HG02852 (cell line): ENCODE measurements around the gene SPAAR.
"Not testable (repeated sequence)": the region's sequence is repeated elsewhere in the genome, so short reads cannot be mapped to it uniquely, and the experiment has no call there.

ENCODE experiments used
- ATAC-seq: cut with Tn5 transposase; IDR thresholded peaks from one replicate; pipeline ENCODE4 v1.9.1; 2021; ENCODE audit warnings: mild to moderate bottlenecking, moderate library complexity; ENCODE audit not compliant: unreplicated experiment

SPAAR gene, protein sequence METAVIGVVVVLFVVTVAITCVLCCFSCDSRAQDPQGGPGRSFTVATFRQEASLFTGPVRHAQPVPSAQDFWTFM

DNA sequence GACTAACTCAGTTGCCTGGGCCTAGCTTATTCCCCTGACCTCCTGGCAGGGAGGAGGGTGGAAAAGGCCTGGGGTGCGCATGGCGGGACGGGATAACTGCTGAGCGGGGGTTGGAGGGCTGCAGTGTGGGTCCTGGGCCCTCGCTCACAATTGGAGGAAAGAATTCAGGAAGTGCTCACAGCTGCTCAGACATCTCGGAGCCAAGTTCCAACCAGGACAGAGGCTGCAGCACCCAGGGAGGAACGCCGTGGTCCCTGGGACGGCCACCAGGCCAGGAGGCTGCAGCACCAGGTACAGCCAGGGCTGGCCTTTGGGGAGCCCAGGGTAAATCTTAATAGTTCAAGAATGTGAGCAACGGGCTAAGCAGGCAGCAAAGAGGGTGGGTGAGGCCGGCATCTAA, at the start of gene SPAAR:
Gene SPAAR (plus strand): TSS at position 217 of the 400 bp plus-strand sequence. CDS start 974 bp downstream, outside the sequence.
- ATAC-seq, result no peak

DNA sequence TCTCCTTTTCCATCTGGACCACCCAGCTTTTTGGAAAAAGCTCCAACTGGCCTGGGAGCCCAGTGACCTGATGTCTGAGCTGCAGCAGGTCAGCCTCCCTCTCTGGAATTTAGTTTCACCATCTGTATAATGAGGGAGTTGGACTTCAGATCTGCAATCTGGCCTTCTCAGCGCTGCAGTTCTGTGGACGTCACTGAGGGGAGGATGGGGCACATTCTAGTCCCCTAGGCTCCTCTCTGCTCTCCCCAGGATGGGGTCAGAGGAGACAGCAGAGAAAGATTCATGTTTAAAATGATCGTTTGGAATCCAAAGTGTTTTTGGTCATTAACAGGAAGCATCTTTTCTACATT, 49.3 kb upstream of the SPAAR start:
- no peak for ATAC-seq

DNA sequence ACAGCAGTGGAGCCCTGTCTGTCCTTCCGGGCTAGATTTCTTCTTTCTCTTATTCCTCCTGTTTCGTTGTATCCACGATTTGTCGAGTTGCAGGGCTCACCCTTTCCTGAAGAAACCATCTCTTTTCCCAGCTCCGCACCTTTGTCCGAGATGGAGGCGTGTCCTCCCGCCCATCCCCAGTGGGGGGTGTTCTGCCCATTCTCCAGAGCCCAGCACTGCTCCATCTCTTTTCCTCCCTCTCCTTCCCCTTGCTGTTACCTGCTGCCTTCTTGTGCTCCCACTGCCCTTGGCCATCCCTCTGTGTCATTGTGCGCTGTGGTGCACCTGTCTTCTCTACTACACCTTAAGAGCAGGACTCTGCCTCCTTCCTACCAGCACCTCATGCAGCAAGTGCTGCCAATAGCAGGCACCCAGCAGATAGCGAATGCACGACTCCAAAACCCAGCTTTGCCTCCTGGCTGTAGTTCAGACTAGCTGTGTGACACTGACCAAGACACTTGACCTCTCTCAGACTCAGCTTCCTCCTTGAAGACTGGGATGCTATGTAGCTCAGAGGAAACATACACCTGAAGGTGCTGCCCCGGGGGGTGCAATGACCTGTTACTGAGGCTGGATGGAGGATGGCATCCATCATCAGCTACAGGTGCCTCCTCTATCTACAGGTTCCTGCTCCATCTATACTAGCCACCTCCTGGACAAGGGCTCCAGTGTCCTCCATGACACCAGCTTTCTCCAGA, 48.0 kb upstream of the SPAAR start:
- ATAC-seq, result no peak

DNA sequence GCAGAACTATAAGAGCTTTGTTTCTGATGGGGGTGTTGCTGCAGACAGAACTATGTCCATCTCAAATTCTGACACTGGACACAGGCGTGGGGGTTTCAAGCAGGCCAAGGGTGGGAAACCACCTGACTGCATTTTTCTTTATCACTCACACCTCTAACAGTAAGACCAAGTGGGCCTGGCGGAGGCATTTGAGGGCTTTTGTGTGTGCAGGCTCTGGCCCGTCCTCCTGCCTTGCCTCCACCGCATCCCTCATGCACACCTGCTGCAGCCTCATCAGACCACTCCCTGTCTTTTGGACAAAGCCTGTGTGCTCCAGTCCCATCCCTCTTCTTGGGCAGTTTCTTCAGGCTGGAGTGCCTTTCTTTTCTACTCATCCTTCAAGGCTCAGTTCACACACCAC, 47.0 kb upstream of the SPAAR start:
- no peak for ATAC-seq

DNA sequence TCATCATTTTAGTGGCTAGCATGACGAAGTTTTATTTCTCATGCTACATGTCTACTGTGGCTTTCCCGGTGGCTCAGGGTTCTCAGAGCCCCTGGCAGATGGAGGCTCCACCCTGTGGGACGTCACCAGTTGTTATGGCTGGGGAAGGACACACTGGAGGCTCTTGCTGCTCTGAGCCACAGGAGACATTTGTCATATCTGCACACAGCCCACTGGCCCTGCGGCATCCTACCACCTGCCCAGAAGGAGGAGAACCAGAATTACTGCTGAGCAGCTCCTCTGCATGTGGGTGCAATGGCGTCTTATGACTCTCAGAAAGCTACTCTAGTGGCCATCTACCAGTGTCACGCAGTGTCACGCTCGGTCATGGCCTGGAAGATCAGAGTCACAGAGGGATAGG, 45.7 kb upstream of the SPAAR start:
- ATAC-seq, result no peak

DNA sequence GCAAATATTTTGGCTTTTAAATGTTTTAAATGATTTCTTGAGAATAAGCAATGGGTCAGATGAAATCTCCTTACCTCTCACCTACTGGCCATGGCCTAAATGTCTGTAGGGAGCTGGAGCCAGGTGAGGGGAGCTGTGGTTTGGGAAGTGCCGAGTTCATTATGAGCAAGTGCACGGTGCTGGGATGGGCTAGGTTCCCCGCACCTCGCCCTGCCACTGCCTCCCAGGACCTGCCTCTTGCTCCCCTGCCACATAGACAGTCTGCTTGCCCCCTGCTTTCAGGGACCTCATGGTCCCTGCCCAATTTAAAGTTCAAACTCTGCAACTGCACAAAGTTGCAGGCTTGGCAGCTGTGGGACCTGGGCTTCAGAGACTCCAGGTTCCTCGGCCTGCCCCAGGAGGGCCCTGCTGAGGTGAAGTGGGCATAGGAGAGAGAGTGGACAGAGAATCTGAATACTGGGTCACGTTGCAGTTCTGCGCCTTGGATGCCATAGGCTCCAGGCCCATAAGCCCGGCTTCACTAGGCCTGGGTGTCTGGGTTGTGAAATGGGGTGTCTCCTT, 44.5 kb upstream of the SPAAR start:
- ATAC-seq, result no peak

DNA sequence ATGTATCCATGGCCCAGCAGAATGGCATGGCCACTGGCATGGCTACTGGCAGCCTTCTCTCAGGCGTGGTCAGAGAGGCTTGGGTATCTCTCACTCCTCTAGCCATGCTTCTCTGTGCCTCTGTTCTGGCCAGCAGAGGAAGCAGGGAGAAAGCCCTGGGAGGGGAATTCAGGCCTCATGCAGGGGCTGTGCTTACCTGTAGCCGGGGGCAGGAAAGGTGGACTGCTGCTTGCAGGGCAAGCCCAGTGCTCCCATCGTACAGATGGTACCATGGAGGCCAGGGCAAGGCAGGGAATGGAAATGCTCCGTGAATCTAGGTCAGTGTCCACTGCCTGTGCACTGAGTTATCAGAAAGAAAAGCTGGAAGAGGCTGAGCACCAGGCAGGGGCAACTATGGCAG, 41.8 kb upstream of the SPAAR start:
- ATAC-seq, result no peak

DNA sequence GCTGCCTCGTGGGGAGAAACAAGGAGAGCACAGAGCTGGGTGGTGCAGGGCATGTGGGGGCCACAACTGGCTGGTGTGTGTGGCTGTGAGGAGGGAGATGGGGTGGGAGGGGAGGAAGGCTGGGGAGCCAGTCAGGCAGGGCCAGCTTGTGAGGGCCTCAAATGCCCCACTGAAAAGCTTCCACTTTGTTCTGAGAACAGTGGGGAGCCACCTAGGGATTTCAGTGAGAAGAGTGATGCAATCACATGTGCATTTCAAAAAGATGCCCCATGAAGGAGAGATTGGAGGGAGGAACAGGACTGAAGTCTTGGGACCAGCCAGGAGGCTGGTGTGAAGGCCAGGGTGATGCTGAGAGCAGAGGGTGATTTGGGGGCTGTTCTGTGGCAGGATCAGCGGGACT, 40.4 kb upstream of the SPAAR start:
- ATAC-seq, result no peak

DNA sequence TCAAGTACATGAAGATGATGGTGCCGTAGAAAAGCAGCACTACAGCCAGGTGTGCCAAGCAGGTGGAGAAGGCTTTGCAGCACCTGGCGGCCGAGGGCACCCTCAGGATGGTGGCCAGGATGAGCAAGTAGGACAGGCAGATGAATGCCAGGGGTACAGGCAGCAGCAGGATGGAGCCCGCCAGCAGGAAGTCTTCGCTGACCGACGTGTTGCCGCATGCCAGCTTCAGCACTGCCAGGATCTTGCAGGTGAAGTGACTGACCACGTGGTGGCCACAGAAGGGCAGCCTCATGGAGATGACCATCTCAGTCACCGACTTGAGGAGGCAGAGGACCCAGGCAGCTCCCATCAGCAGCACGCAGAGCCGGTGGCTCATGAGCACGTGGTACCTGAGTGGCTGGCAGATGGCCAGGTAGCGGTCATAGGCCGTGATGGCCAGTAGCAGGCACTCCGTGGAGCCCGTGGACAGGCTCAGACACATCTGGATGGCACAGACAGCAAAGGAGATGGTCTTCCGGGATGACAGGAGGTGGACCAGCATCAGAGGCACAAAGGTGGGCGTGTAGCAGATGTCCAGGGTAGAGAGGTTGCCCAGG, 39.6 kb upstream of the SPAAR start:
- ATAC-seq, result no peak

DNA sequence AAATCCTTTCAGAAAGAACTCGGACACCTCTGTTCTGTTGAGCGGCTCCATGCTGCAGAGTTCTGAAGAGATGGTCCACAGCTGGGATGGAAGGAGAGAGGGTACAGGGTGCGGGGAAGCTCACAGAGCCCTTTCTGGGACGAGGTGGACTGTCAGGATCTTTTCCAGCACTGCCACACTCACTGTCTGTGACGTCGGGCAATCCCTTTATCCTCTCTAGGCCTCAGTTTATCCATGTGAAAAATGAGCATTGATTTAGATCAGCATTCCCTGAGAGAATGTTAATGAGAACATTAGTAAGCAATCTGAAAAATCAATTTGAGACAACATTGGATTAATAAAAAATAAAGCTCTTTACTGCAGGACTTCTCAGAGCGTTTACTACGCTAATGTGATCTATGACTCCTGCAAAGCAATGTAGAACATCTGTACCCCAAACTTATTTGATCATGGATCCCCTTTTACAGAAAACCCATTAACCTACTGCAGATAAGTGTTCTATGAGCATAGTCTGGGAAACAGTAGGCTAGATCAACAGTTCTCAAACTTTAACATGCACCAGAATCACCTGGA, 38.9 kb upstream of the SPAAR start, which contains the start of gene OR13J1:
Gene OR13J1 (minus strand): TSS at position 51 of the 573 bp plus-strand sequence. CDS start 0 bp downstream, at position 51.
- no peak for ATAC-seq

DNA sequence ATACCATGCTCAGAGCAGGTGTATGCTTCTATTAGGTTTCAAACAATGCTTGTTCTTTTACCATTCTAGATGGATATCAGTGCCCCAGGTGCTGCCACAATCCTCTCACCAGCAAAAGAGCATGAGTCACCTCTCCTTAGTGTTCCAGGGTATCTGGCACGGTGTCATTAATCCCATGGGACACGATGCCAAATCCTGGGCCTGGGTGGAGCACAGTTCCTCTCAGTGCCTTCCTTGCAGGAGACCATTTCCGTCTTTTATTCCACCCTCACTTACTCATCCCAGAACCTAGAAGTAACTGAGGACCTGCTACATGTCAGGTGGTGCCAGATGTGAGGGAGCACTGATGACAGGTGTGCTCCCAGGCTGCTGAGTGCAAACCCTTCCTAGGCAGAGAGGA, 37.7 kb upstream of the SPAAR start:
- no peak for ATAC-seq

DNA sequence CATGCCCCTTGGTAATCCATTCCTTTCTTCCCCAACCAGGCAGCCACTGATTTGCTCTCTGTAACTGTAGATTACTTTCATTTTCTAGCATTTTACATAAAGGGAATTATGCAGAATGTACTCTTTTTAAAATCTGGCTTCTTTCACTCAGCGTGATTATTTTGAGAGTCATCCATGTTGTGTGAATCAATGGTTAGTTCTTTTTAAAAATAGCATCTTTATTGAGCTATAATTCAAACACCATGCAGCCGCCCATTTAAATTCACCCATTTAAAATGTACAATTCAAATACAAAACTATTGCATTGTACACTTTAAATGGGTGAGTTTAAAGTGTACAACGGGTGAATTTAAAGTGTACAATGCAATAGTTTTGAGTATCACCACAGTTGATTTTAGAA, 36.8 kb upstream of the SPAAR start:
- no peak for ATAC-seq

DNA sequence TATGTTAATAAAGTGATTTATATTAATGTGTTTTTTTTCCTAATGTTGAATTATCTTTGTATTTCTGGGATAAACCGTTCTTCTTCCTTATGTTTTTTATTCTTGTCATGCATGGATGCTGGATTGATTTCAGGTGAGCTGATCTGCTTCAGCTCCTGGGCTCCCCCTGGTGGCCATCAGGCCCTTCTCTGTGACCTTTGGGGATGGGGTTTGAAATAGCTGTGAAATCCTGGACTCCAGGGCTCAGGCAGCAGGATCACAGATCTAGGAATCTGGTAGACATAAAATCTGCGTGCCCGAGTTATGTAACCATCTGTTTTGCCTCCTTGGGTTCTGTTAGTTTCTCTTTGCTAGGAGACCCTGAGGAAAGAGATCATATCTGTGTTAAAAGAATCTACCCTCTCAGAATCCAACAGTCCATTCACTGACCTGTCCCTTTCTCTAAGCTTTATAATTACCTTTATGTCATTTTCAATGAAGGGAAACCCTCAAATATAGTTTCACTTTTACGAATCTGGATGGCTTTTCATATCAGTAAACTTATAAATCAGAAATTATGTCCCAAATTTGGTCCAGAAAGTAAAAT, 26.9 kb upstream of the SPAAR start:
- ATAC-seq, result no peak

DNA sequence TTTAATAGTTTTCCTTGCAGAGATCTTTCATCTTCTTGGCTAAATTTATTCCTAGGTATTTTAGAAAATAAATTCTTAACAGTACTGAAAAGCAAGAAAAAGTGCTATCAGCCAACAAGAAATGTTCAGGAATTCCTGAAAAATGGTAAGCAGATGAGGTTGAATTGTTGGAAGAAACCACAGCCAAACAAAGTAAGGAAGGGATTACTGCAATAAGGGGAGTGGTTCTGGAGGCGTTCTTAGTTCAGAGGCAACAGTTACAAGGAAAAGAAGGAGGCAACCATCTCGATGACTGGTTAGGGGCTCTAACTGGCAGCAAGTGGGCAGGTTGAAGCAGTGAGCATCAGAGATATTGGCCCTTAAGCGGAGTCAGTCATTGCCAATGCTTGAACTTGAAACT, 26.3 kb upstream of the SPAAR start:
- ATAC-seq, result no peak

DNA sequence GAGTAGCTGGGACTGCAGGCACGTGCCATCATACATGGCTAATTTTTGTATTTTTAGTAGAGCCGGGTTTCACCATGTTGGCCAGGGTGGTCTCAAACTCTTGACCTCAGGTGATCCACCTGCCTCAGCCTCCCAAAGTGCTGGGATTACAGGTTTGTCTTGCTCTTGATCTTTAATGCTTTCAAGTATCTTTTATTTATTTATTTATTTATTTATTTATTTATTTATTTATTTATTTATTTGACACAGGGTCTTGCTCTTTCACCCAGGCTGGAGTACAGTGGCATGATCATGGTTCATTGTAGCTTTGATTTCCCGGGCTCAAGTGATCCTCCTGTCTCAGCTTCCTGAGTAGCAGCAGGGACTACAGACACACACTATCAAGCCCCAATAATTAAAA, 24.4 kb upstream of the SPAAR start:
- not testable (repeated sequence) for ATAC-seq

DNA sequence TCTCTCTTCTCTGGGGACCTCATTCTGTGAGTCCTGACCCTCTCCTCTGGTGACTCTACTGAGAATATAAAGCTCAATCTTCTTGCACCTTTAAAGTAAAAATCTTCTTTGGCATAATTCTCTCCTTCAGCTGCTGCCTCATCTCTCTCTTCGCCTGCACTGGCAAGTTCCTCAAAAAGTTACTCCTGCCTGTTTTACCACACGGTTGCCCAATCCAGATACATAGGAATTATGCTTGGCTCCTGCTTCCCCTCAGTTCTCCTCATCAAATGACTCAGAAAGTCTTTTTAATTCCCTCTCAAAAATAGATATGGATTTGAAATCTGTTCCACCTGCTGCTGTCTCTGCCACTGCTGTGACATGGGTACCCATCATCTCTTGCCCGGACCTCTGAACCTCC, 17.6 kb upstream of the SPAAR start:
- ATAC-seq, result no peak

DNA sequence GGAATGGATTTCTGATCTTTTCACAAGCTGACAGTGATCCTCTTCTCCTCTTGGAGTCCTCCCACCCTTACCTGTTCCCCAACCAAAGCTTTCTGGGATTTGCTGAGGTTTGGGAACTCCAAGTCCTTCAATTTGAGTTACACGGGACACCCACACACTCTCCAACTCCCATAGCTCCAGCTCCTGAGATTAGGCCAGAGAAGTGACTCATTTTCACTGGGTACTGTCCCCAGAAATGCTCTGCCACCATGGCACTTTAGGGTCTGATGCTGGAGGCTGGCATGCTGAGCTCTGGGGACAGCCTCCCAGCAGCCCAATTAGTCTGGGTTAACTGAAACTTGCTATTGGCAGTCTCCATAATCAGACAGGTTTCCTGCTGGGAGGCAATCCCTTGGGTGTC, 17.2 kb upstream of the SPAAR start:
- ATAC-seq, result no peak

DNA sequence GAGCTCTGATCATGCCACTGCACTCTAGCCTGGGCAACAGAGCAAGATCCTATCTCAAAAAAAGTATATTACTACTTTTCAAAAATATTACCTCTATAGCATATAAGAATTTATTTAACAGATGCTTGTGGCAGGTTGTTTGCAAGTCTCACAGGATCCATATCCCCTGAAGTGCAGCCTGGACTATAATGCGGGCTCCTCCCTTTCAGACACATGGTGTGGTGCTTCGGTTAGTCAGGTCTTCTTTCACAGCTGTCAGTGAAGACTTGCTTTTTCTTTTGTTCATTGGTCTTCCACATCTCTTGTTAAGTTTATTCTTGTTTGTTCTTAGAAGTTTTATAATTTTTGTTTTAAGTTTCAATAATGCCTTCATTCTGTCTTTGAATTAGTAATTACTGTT, 12.7 kb upstream of the SPAAR start:
- ATAC-seq, result no peak

DNA sequence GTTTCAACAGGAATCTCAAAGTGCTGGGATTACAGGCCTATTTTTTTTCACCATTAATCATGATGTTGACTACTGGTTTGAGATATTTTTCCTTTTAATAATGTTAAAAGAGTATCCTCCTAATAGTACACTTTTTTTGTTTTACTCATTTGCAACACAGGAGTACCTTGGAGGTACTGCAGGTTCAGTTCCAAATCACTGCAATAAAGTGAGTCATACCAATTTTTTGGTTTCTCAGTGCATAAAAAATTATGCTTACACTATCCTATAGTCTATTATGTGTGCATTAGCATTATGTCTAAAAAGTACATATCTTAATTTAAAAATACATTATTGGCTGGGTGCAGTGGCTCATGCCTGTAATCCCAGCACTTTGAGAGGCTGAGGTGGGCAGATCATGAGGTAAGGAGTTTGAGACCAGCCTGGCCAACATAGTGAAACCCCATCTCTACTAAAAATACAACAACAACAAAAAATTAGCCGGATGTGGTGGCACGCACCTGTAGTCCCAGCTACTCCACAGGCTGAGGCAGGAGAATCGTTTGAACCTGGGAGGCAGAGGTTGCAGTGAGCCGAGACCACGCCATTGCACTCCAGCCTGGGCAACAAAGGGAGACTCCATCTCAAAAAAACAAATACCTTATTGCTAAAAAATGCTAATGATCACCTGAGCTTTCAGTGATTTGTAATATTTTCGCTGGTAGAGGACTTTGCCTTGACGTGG, 11.8 kb upstream of the SPAAR start:
- ATAC-seq, result not testable (repeated sequence)

DNA sequence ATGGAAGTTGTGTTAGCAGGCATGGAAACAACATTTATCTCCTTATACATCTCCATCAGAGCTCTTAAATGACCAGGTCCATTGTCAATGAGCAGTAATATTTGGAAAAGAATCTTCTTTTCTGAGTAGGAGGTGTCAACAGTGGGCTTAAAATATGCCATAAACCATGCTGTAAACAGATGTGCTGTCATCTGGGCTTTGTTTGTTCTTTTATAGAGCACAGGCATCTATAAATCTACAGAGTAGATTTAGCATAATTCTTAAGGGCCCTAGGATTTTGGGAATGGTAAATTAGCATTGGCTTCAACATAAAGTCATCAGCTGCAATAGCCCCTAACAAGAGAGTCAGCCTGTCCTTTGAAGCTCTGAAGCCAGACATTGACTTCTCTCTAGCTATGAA, 11.0 kb upstream of the SPAAR start:
- ATAC-seq, result no peak

DNA sequence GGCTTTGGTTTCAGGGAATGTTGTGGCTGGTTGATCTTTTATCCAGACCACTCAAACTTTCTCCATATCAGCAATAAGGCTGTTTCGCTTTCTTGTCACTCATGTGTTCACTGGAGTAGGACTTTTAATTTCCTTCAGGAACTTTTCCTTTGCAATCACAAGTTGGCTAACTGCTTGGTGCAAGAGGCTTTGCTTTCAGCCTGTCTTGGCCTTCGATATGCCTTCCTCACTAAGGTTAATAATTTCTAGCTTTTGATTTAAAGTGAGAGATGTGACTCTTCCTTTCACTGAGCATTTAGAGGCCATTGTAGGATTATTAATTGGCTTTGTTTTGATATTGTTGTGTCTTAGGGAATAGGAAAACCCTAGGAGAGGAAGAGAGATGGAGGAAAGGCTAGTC, 10.3 kb upstream of the SPAAR start:
- no peak for ATAC-seq
